HG03442 (cell line): Measurements from ENCODE around the gene TTYH3.
"Not testable (repeated sequence)": the region's sequence is repeated elsewhere in the genome, so short reads cannot be mapped to it uniquely, and the experiment has no call there.

Experiments
- ATAC-seq: cut with Tn5 transposase; IDR thresholded peaks from one replicate; pipeline ENCODE4 v1.9.1; 2021; ENCODE audit warnings: mild to moderate bottlenecking, moderate library complexity; ENCODE audit not compliant: unreplicated experiment

TTYH3 gene

DNA sequence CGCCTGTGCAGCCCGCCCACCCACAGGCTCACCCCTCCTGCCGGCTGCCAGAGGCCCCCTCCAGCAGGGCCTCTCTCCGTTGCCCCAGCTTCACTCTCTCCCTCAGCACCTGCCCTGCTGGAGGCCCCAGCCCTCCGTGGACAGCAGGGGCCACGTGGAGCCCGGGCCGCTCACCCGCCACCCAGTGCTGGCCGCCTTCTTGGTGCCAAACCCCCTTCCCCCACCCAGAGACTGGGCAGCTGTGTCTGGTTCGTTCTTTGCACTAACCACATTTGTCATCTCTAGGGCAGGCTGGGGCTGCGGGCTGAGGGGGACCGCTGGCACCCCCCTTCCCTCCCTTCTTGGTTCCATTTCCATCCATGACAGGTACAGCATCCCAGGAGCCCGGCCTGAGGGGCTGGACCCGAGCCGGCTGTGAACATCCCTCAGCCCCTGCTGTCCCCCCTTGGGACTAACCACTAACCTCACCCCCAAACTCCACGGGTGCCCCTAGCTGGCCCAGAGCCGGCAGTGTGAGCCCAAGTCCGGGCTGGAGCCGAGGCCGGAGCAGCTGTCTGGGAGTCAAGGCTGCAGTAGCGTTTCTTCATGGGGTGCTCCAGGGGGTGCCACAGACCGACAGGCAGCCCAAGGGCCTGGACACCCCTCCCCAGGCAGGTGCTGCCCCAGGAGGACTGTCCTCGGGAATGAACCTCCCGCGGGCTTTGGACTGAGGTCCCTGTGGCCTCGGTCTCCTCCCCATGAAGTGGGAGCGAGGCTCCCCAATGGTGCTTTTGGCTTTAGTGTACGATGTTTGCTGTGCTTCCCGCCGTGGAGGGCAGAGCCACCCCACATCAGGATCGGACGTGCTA lies 30.7 kb downstream of the TTYH3 start:
- ATAC-seq = no peak

DNA sequence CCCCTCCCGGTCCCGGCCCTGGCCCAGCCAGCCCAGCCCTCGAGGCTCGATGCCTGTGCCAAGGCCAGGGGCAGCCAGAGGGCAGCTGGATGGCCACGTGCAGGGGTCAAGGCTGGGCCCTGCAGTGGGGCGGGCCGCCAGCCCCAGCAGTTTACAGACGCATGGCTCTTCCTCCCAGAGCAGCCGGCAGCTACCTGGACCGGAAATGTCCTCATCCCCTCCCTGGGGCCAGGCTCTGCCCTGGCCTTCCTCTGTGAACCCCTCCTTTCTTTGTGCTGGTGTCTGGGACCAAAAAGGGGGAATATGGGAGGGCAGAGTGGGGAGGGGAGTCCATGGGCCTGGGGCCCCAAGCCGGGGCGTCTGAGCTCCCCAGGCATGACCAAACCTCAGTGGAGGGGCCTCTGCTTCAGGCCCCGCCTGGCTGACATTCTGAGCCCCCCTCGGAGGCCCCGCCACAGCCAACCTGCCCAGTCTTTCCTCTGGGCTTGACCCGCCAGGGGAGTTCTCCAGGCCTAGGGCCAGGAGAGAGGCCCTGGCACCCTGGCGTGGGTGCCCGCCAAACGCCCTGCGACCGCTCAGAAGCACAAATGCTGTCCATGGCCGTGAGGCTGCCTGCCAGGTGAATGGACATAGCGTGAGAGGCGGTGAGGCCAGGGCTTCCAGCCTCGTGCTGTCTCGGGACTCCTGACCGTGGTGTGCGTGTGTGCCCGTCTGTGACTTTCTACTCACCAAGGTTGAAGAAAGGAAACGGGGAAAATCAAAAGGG lies 31.5 kb downstream of the TTYH3 start:
- no peak for ATAC-seq

DNA sequence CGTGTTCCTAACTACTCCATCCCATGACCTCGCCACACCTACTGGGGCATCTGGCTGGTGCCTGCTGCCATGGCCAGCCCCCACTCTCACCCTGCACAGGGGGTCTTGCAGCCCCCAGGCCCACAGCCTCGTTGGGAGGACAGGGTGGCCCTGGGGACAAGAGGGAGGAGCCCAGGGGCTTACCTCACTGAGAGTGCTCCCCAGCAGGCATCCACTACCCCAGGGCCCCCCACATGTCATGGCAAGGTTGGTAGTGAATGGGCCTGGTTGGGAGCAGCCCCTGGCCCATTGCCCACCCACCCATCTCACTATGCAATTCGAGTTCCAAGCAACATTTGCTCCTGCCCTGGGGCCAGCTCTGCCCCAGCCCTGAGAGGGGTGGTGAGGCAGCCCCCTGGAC lies 32.2 kb downstream of the TTYH3 start:
- no peak for ATAC-seq

- no peak for ATAC-seq
Measured at GRCh38 chr7:2665359-2665791, 33.6 kb downstream of the TTYH3 start.

DNA sequence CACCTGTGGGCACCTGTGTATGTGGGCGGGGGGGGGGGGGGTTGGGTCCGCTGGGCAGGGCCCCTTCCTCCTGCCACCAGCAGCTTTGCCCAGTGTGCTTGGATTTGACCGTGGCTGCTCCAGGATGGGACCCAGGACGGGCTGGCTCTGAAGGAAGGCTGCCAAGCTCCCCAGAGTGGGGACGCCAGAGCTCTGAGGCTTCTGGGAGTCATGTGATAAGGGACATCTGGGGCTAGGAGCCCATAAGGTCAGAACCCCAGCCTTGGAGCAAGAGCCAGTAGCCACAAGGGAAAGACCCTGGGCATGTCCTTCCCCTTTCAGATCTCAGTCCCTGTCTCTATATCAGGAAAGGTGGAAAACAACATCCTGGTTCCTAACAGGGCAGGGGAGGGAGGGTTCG lies 34.4 kb downstream of the TTYH3 start:
- no peak for ATAC-seq

DNA sequence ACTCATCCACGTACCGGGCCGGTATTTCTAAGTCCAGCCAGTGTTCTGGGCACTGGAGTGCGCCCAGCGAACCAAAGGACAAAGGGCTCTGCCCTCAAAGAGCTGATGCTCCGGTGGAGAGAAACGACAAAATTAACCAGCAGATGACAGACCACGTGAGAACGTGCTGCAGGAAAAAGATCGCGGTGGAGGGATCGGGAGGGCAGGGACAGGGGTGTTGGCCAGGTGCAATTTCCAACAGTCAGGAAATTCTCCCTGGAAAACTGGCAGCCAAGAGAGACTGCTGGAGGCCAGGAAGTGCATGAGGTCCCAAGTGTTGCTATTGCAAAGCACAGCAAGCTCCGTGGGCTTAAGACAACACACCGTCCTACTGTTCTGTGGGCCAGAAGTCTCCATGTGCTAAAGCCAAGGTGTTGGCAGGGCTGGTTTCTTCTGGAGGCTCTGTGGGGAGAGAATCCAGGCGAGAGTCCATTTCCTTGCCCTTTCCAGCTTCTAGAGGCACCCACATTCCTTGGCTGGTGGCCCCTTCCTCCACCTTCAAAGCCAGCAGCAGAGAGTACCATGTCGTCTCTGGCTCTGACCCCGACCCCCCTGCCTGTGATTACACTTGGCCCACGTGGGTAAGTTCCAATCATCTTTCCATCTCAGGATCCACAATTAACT lies 34.9 kb downstream of the TTYH3 start:
- no peak for ATAC-seq

DNA sequence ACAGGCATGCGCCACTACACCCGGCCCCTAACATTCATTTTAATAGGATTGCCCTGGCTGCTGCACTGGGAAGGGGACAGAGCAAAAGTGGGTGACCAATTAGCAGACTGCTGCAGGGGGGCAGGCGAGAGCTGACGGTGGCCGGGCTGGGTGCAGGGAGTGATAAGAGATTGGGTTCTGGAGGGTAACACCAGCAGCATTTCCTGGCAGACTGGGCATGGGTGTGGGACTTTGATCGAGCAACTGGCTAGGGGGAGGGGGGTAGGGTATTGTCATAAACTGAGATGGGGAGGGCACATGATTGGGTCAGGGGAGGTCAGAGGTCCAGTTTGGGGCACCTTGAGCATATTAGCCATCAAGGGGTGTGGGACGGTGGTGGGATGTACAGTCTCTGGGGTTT lies 36.1 kb downstream of the TTYH3 start:
- ATAC-seq = no peak

DNA sequence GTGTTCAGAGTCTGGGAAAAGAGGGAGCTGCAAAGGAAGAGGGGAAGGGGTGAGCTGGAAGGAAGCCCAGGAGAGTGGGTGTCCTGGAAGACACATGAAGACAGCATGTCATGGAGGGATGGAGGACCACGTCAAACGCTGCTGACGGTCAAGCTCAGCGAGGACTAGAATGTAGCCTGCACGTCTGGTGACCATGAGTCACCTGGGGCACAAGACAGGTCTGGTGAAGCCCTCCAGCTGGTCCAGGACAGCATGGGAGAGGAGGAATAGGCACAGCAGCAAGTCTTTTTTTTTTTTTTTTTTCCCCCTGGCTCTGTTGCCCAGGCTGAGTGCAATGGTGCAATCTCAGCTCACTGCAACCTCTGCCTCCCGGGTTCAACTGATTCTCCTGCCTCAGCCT lies 36.6 kb downstream of the TTYH3 start:
- no peak for ATAC-seq

GRCh38 chr7:2670171-2670570 lies 38.4 kb downstream of the TTYH3 start:
- no peak for ATAC-seq

GRCh38 chr7:2670720-2671391 lies 39.1 kb downstream of the TTYH3 start:
- no peak for ATAC-seq

DNA sequence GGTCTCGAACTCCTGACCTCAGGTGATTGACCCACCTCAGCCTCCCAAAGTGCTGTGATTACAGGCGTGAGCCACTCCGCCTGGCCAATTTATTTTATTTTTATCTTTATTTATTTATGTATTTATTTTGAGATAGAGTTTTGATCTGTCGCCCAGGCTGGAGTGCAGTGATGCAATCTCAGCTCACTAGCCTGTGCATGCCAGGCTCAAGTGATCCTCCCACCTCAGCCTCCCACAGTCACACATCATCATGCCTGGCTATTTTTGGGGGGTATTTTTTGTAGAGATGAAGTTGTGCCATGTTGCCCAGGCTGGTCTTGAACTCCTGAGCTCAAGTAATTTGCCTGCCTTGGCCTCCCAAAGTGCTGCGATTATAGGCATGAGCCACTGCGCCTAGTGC lies 41.4 kb downstream of the TTYH3 start:
- ATAC-seq = not testable (repeated sequence)

GRCh38 chr7:2673934-2674333 lies 42.1 kb downstream of the TTYH3 start:
- no peak for ATAC-seq

- ATAC-seq = no peak
Measured at GRCh38 chr7:2675256-2675764, 43.5 kb downstream of the TTYH3 start.

- not testable (repeated sequence) for ATAC-seq
Measured at GRCh38 chr7:2676576-2676975, 44.8 kb downstream of the TTYH3 start.

DNA sequence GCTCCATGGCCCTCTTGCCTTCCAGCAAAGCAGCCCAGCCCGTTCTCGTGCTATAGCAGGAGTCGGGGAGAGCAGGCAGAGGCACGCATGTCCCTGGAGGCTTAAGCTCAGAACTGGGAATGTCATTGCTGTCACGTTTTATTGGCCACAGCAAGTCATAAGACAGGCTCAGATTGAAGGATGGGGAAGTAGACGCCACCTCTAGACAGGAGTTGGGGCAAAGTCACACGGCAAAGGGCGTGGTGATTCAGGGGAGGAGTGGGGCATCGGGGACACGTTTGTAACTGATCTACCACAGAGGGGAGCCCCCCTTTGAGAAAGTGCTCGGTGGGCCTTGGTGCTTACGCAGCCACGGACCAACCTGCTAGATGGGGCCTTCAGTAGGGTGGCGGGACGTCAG lies 46.7 kb downstream of the TTYH3 start:
- ATAC-seq = not testable (repeated sequence)

GRCh38 chr7:2679135-2680127 lies 47.6 kb downstream of the TTYH3 start:
- not testable (repeated sequence) for ATAC-seq

- ATAC-seq = no peak
Measured at GRCh38 chr7:2680256-2680655, 48.5 kb downstream of the TTYH3 start.

- no peak for ATAC-seq
Measured at GRCh38 chr7:2680792-2681490, 49.2 kb downstream of the TTYH3 start.
